Posterior vena cava (tissue), 2 donors: ENCODE results near the gene LILRB4. TPM values are rescaled to one million over a fixed set of nuclear protein-coding genes. Genes with fewer than 3 reads are reported as not detected.
"Not testable (repeated sequence)": the region's sequence is repeated elsewhere in the genome, so short reads cannot be mapped to it uniquely, and the experiment has no call there.

Experiments used
- DNase-seq: peaks from one replicate; pipeline ENCODE4 v3.0.0-alpha.2; 2020; ENCODE audit warnings: low spot score
- intact Hi-C, 2 donors: fragments of 100-400 bp; cut with DNase I; formaldehyde crosslinking; loops; one replicate each; pipeline versions ENCODE4 v1.14.1 to v1.14.2; 2022 to 2023
- microRNA-seq, 2 donors: library from miRNA; unstranded; fragments of <30 nt; microRNA quantifications; one replicate each; pipeline ENCODE4 v1.2.0, GENCODE V29; 2020 to 2021; ENCODE audit warnings: borderline microRNAs expressed in 2 of 2
- total RNA-seq, 2 donors: library from RNA; stranded (reverse); fragmentation: NEBNext Ultra II Directional; extraction: Animal tissue kit (Norgen Biotek cat#: 25700); gene quantifications; one replicate each; pipeline ENCODE4 v1.2.1, GENCODE V29; 2021
- donor health status: DM: yes; HTN: yes; CAD: no.
- donor health status: DM: yes; HTN: yes; CAD: no.

LILRB4 gene
- total RNA-seq, 2 donors from 2014 or later = 2.7 to 8.7 TPM

DNA sequence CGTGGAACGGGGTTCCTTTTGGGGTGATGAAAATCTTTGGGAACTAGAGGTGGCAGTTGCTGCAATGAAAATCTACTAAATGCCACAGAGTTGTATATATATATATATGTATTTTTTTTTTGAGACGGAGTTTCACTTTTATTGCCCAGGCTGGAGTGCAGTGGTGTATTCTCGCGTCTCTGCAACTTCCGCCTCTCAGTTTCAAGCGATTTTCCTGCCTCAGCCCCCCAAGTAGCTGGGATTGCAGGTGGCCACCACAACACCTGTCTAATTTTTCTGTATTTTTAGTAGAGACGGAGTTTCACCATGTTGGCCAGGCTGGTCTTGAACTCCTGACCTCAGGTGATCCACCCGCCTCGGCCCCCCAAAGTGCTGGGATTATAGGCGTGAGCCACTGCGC is 18.8 kb downstream of the LILRB4 start:
- intact Hi-C loops, DNase-seq: not testable (repeated sequence)

DNA sequence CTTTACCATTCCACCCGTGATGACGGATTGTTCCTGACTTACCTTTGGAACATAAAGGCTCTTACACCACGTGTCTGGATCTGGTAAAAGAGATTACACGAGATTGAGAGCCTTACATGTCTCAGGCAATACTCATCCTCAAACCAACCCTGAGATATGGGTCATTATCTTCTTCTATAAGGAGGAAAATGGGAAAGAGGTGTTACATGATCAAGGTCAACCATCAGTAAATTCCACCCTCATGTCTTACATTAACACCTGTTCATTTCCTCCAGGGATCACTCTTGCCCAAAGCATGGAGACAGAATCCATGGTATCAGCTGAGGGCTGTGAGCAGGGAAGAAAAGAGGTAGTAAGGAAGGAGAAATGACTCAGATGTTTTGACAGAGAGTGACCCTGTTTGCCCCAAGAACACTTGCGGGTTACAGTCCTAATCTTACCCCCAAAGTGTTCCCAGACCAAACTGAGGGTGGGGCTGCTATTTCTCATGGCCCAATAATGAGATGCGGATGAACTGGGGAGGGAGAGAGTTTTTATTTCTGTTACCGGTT is 19.6 kb downstream of the LILRB4 start:
- DNase-seq = no peak
- intact Hi-C loops = no loop called here

DNA sequence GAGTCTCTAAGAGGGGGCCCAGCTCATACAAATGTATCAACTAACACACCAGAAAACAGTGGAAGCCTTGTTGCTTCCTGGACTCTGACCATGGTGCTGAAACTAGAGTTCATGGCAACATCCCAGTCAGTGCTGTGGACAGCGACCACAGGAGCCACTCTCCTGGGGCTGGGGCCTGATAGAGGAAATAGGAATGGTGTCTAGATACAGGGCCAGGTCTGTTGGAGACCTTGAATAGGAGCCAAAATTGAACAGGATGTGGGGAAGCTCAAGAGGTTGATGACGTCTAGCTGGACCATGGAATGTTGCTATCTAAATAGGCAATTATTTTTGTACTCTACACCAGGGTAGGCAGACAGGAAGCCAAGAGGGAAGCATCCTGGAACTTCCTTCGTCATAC is 21.7 kb downstream of the LILRB4 start:
- intact Hi-C loops = no loop called here
- no peak for DNase-seq

DNA sequence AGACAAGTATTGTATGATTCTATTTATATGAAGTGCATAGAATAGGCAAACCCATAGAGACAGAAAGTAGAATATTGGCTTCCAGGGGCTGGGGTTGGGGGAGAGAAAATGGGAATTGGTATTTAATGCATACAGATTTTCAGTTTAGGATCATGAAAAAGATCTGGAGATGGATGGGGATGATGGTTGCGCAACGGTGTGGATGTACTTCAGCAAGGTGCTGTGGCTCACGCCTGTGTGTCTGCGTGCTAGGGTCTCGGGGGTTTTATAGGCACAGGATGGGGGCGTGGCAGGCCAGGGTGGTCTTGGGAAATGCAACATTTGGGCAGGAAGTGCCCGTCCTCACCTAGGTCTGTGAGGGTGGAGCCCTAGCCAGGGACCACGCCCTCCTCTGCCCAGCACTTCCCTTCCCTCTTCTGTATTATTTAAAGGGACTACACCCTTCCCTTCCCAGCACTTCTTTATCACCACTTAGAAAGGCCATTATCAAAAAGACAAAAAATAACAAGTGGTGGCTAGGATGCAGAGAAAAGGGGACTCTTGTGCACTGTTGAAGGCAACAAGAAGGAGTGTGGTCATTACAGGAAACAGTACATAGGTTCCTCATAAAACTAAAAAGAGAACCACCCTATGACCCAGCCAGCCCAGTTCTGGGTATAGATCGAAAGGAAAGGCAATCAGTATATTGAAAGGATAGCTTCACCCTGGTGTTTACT is 29.0 kb downstream of the LILRB4 start:
- intact Hi-C loops = no loop called here

DNA sequence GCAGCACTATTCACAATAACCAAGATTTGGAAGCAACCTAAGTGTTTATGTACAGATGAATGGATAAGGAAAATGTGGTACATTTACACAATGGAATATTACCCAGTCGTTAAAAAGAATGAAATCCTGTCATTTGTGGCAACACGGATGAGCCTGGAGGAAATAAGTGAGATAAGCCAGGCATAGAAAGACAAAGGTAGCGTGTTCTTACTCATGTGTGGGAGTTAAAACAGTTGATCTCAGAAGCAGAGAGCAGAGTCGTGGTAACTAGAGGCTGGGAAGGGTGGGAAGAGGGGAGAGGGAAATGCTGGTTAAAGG is 29.5 kb downstream of the LILRB4 start:
- no peak for DNase-seq
- intact Hi-C loops = no loop called here

More for the DNA sequence above, 29.0 kb downstream of the LILRB4 start:
- no peak for DNase-seq

DNA sequence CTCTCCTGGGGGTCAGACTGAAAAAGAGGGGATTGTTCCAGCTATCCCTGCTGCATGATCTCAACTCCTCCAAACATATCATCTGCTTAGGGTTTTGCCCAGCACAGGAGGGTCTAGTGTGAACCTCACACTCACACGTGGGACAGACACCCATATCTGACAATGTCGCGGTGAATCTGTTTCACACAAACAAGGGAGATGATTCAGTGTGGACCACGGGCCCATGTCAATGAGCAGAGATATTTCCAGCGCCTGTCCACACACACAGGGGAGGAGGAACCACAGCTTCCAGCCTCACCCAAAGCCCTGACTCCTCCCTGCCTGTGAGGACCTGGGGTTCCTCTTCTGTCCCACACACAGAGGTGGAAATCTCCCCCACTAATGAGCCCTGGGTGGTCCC is 31.9 kb downstream of the LILRB4 start:
- no peak for DNase-seq
- intact Hi-C loops = no loop called here

DNA sequence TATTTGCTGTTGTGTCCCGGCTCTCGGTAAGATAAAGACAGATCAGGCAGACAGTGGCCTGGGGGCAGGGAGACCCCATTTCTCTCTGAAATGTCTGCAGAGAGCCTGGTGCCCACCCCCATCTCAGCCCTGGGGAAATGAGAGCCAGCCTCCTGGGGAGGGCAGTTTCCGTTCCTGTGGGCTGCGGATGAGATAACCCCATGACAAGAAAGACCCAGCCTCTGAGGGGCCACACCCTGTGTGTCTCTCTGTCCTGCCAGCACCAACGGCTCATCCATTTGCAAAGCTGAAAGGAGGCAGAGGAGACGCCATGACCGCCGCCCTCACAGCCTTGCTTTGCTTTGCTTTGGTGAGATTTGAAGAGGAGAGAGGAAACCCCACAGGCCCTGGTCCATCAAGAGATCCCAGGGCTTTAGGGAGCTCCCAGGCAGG is 33.3 kb downstream of the LILRB4 start:
- DNase-seq = no peak
- intact Hi-C loops = no loop called here

DNA sequence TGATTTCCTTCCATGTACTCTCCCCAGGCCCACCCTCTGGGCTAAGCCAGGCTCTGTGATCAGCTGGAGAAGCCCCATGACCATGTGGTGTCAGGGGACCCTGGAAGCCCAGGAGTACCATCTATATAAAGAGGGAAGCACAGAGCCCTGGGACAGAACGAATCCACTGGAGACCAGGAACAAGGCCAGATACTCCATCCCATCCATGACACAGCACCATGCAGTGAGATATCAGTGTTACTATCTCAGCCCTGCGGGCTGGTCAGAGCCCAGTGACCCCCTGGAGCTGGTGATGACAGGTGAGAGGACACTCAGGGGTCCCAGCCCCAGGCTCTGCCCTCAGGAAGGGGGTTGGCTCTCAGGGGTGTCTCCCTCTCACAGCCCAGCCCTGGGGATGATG is 34.0 kb downstream of the LILRB4 start:
- DNase-seq = no peak
- intact Hi-C loops = no loop called here

DNA sequence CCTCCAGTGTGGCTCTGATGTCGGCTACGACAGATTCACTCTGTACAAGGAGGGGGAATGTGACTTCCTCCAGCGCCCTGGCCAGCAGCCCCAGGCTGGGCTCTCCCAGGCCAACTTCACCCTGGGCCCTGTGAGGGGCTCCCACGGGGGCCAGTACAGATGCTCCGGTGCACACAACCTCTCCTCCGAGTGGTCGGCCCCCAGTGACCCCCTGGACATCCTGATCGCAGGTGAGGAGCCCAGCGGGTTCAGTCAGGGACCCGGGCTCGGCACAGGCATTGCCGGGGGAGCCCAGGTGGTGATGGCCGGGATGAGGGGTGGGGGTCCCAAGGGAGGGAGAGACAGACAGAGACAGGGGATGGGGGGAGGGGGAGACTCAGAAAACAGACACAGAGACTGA is 34.9 kb downstream of the LILRB4 start:
- DNase-seq, intact Hi-C loops: not testable (repeated sequence)

DNA sequence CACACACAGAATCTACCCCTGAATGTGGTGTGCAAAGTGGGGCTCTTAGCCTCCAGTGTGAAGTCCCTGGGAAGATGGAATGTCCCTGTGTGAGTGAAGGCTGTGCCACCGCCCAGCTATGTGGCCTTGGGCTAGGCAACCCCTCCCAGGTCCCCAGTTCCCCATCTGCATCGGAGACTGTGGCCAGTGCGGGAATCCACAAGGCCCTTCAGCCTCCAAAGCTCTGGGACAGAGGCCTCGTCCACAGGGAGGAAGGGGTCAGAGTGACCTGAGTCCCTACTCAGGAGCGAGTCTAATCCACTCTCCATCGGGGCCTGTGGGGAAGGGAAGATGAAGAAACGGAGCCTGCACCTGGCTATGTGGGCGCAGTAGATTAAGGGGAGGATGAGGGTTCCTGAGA is 42.1 kb downstream of the LILRB4 start:
- intact Hi-C loops = no loop called here
- DNase-seq = peak; percentile 74

DNA sequence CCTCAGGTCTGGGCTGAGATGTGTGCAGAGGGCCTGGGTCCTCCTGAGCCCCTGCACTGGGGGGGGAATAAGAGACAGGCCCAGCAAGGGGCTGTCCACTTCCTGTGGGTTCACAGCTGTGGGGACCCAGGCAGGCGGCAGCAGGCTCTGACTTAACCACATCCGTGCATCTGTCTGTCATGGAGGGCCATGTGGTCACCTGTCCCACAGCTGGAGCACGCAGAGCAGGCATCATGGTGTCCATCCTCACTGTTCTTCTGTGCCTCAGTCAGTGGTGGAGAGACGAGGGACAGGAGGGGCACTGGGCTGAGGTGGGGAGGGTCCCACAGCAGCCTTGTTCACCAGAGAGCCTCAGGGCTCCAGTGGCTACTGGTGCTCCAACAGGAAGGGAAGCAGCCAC is 45.2 kb downstream of the LILRB4 start:
- no peak for DNase-seq
- intact Hi-C loops = no loop called here

DNA sequence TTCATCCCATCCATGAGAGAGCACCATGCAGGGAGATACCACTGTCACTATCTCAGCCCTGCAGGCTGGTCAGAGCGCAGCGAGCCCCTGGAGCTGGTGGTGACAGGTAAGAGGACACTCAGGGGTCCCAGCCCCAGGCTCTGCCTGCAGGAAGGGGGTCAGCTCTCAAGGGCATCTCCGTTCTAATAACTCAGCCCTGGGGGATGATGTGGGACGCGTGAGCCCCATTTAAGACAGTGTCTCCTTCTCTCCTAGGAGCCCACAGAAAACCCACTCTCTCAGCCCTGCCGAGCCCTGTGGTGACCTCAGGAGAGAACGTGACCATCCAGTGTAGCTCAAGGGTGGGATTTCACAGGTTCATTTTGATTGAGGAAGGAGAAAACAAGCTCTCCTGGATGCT is 46.0 kb downstream of the LILRB4 start:
- intact Hi-C loops = no loop called here
- no peak for DNase-seq

DNA sequence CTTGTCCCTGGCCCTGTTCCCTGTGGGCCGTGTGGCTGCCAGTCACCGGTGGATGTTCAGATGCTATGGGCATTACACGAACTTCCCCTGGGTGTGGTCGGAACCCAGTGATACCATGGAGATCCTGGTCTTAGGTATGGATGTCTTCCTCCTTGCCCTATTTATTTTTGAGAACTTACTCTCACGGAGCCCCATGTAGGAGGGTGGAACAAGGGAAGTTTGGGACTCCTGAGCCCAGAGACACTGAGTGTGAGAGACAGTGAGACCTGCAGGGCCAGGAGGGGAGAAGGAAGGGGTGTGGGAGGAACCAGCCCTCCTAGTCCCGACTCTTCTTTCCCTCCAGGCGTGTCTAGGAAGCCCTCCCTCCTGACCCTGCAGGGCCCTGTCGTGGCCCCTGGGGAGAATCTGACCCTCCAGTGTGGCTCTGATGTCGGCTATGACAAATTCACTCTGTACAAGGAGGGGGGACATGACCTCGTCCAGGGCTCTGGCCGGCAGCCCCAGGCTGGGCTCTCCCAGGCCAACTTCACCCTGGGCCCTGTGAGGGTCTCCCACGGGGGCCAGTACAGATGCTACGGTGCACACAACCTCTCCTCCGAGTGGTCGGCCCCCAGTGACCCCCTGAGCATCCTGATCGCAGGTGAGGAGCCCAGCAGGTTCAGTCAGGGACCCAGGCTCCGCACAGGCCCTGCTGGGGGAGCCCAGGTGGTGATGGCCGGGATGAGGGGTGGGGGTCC is 46.6 kb downstream of the LILRB4 start:
- intact Hi-C loops = no loop called here
- DNase-seq = no peak

DNA sequence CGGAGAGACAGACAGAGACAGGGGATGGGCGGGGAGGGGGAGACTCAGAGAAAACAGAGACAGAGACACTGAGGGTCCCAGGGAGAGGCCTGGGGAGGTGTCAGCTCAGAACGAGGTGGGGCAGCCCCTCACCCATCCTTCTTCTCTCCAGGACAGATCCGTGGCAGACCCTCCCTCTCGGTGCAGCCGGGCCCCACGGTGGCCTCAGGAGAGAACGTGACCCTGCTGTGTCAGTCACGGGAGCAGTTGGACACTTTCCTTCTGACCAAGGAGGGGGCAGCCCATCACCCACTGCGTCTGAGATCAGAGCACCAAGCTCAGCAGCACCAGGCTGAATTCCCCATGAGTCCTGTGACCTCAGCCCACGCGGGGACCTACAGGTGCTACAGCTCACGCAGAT is 47.2 kb downstream of the LILRB4 start:
- intact Hi-C loops = not testable (repeated sequence)

More for the DNA sequence above, 47.2 kb downstream of the LILRB4 start:
- DNase-seq = not testable (repeated sequence)

Small RNA genes lying within 50 kb of the gene (microRNA-seq; reads per million reads assigned to microRNA genes)
- 0 reads per million in 2 donors for gene MIR8061

Other genes with a start within 250 kb of the LILRB4 start
- 1 to 10 TPM in 1 of 2 donors, under 1 TPM in 1; 0.60 to 1.4 TPM for gene TTYH1, start 247.5 kb upstream of the LILRB4 start, total RNA-seq
- 100 to 1,000 TPM; 113 to 140 TPM for gene LENG8, start 213.8 kb upstream of the LILRB4 start, total RNA-seq
- 1 to 10 TPM; 4.2 to 5.1 TPM for gene LENG9, start 199.2 kb upstream of the LILRB4 start, total RNA-seq
- 10 to 100 TPM; 24.8 to 25.7 TPM for gene CDC42EP5, start 189.7 kb upstream of the LILRB4 start, total RNA-seq
- gene LAIR2, start 160.2 kb upstream of the LILRB4 start, total RNA-seq = not detected
- gene LILRA2, start 89.2 kb upstream of the LILRB4 start, total RNA-seq = 1 to 10 TPM; 2.8 to 6.6 TPM
- 1 to 10 TPM; 1.7 to 1.8 TPM for gene LILRA1, start 69.4 kb upstream of the LILRB4 start, total RNA-seq
- 1 to 10 TPM; 4.7 to 8.2 TPM for gene LILRB1, start 32.5 kb upstream of the LILRB4 start, total RNA-seq
- not detected for gene KIR3DL3, start 61.5 kb downstream of the LILRB4 start, total RNA-seq
- not detected for gene KIR2DL3, start 75.5 kb downstream of the LILRB4 start, total RNA-seq
- under 1 TPM in 1 of 2 donors, not detected in 1; 0.23 TPM for gene KIR2DL1, start 106.8 kb downstream of the LILRB4 start, total RNA-seq
- under 1 TPM in 1 of 2 donors, not detected in 1; 0.37 TPM for gene KIR2DL4, start 140.6 kb downstream of the LILRB4 start, total RNA-seq
- not detected for gene KIR3DL1, start 153.5 kb downstream of the LILRB4 start, total RNA-seq
- not detected for gene KIR2DS4, start 169.7 kb downstream of the LILRB4 start, total RNA-seq
- gene KIR3DL2, start 187.5 kb downstream of the LILRB4 start, total RNA-seq = not detected
- gene FCAR, start 211.2 kb downstream of the LILRB4 start, total RNA-seq = 1 to 10 TPM; 2.0 to 5.8 TPM
- under 1 TPM in 1 of 2 donors, not detected in 1; 0.29 TPM for gene NCR1, start 243.2 kb downstream of the LILRB4 start, total RNA-seq